NCI-H187 (cell line): ENCODE data around the gene KREMEN1.
A peak's percentile ranks its signal among the peaks of the same experiment; 100 is the strongest.

Source experiments
- DNase-seq, 2 experiments: peaks; one replicate each; lab custom pipeline; 2025; lab: John Stamatoyannopoulos, UW

Gene KREMEN1

DNA sequence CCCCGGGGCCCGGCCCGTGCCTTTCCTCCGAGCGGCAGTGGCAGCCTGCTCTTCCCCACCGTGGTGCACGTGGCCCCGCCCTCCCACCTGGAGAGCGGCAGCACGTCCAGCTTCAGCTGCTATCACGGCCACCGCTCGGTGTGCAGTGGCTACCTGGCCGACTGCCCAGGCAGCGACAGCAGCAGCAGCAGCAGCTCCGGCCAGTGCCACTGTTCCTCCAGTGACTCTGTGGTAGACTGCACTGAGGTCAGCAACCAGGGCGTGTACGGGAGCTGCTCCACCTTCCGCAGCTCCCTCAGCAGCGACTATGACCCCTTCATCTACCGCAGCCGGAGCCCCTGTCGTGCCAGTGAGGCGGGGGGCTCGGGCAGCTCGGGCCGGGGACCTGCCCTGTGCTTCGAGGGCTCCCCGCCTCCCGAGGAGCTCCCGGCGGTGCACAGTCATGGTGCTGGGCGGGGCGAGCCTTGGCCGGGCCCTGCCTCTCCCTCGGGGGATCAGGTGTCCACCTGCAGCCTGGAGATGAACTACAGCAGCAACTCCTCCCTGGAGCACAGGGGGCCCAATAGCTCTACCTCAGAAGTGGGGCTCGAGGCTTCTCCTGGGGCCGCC is 23.1 kb upstream of the KREMEN1 start:
- DNase-seq = peak in 1 of 2 experiments; percentile 30

DNA sequence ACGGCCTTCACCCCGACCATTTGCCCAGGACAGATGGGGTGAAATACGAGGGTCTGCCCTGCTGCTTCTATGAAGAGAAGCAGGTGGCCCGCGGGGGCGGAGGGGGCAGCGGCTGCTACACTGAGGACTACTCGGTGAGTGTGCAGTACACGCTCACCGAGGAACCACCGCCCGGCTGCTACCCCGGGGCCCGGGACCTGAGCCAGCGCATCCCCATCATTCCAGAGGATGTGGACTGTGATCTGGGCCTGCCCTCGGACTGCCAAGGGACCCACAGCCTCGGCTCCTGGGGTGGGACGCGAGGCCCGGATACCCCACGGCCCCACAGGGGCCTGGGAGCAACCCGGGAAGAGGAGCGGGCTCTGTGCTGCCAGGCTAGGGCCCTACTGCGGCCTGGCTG is 22.4 kb upstream of the KREMEN1 start:
- DNase-seq = no peak

DNA sequence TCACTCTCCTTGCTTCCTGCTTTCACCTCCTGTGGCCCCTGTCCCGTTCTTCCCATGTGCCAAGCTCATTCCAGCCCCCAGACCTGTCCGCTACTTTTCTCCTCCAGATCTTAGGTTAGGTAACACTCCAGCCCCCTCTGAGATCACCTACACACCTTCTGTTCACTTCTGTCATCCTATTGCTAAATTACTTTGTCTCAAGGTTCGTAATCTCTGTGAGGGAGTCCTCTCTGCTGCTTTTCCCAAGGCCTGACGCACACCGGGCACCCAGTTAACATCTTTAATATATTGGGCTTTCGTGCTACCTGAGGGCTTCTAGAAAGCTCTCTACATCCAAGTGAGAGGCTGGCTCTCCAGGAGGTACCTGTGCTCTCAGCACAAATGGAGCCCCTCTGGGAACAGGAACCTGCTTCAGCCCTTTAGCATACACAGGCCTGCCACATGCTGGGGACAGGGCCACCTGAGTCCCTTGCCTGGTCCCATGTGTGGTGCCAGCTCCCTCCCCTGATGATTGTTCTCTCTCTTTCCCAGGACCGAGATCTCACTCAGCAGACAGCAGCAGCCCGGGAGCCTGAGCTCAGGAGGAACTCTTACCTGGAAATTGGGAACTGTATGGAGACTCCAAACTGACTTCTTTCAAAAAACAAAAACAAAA is 19.7 kb upstream of the KREMEN1 start:
- DNase-seq = no peak

- no peak for DNase-seq
Observed at GRCh38 chr22:29054251-29054767, 18.5 kb upstream of the KREMEN1 start.

GRCh38 chr22:29055192-29055830 is 17.5 kb upstream of the KREMEN1 start:
- no peak for DNase-seq

DNA sequence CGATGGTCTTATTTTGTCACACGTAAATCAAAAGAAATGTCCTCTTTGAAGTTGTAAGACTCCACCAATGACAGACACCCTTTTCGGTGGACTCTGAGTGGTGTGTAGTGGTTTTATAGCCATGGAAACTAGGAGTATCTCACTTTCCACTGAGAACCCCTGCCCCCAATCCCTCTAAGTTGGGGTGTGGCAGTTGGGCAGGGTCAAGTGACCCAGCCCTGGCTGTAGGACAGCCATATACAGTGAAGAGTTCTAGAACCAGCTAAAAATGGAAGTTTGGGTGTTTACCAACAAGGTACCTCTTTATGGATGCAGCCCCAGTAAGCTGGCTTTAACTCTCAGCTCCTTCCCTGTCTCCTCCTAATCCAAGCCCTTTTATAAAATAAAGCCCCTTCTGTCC is 16.4 kb upstream of the KREMEN1 start:
- DNase-seq = no peak

DNA sequence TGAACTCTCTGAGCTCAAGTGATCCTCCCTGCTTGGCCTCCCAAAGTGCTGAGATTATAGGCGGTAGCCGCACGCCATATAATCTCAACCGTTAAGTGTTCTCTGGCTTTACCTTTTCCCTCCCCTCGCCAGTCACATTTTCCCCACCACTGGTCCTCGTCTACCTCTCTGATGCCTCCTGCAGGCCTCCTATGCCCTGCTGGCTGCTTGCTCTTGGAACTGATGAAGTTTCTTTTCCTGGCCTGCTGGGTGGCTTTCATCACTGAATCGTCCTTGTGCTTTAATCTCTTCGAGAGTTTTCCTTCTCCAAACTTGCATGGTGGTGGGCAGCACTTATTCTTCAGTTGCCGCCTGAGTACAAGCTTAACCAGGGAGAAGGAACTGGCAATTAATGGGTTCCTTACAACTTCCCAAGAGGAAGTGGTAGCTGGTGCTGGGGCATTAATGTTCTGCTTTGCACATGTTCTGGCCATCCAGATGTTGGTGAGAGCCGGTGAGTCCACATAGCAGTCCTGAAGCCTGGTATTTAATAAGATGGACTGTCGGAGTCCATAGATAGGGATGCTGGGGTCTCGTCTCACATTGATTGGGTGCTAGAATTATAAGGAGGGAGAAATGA is 12.5 kb upstream of the KREMEN1 start:
- DNase-seq = no peak

GRCh38 chr22:29060931-29061330 is 11.9 kb upstream of the KREMEN1 start:
- DNase-seq = no peak

- DNase-seq = no peak
Observed at GRCh38 chr22:29061773-29062172, 11.1 kb upstream of the KREMEN1 start, which contains the start of gene C22orf31. Gene C22orf31 (minus strand): TSS chr22:29061831. CDS start chr22:29061792, 39 bp downstream.

GRCh38 chr22:29062286-29062821 is 10.5 kb upstream of the KREMEN1 start:
- no peak for DNase-seq

- DNase-seq = no peak
Observed at GRCh38 chr22:29065468-29066190, 7.2 kb upstream of the KREMEN1 start.

DNA sequence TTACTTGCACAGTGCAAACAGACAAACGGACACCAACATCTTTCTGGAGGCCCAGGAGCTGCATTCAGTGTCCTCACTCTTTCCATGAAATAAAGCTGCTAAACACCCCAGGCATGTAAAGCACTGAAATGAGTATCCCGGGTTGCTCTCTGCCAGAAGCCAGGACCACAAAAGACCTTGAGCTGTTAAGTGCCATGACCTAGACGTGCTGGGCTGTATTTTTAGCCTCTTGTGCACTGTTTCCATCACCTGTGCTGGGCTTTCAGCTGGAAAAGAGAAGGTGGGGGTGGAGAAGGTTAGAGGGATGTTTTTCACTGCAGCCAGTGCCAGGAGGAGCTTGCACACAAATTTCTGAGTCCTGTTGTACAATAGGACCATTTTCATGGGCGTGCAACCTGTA is 3.4 kb upstream of the KREMEN1 start:
- DNase-seq = no peak

GRCh38 chr22:29070490-29070889 is 2.3 kb upstream of the KREMEN1 start:
- DNase-seq = no peak

GRCh38 chr22:29071261-29072045 is 1.4 kb upstream of the KREMEN1 start:
- DNase-seq = no peak

DNA sequence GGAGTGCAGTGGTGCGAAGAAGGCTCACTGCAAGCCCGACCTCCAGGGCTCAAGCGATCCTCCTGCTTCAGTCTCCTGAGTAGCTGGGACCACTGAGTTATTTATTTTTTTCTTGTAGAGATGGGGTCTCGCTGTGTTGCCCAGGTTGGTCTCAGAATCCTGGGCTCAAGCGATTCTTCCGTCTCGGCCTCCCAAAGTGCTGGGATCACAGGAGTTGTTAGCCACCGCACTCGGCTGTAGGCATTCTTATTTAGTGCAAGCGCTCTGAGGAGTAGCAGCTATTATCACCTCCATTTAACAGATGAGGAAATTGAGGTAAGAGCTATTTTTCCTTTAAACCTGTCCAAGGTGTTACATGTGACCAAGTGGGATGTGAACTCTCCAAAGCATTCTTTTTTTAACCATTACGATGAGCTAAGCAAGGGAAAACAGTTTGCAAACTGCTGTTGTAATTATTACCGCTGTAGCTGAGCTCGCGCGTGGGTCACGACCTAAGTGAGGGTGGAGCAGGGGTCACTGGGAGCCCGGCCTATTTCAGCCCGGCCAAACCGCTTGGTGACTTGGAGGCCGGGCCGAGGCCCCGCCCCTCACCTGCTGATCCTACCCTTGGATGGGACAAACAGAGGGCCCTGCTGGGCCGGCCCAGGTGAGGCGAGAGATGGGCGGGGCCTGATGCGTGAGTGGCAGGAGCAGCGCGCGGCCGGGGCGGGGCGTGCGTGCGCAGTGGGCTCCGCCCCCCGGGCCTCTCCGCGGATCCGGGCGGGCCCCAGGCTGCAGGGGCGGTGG is 449 bp upstream of the KREMEN1 start:
- DNase-seq = peak; percentile 42 to 82

- no peak for DNase-seq
Observed at GRCh38 chr22:29073618-29074275, 912 bp downstream of the KREMEN1 start.

GRCh38 chr22:29074276-29074772 is 1.5 kb downstream of the KREMEN1 start:
- no peak for DNase-seq

- DNase-seq = no peak
Observed at GRCh38 chr22:29078036-29078868, 5.4 kb downstream of the KREMEN1 start.

DNA sequence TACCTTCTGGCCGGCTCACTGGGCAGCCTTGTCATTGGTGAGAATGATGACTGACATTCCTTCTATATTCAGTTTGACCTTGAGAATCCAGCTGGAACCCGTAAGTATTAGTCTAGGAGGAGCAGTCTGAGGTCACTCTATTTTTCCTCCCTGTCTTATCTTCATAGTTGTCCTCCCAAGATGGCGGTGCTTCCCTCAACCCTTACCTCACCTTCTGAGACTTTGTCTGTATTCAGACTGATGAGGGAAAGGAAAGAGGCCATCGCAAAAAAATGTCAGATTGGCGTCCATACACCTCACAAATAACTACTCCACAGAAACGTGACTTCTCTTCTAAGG is 6.0 kb downstream of the KREMEN1 start:
- DNase-seq = no peak
